HG02798 (cell line): Measurements from ENCODE around the gene FLRT1.

Source experiments
- ATAC-seq: cut with Tn5 transposase; IDR thresholded peaks from one replicate; pipeline ENCODE4 v1.9.1; 2021; ENCODE audit warnings: mild to moderate bottlenecking; ENCODE audit not compliant: unreplicated experiment, poor library complexity

FLRT1 gene

GRCh38 chr11:64022125-64022784 lies 13.5 kb upstream of the FLRT1 start:
- no peak for ATAC-seq

GRCh38 chr11:64023712-64024710 lies 11.7 kb upstream of the FLRT1 start:
- no peak for ATAC-seq

DNA sequence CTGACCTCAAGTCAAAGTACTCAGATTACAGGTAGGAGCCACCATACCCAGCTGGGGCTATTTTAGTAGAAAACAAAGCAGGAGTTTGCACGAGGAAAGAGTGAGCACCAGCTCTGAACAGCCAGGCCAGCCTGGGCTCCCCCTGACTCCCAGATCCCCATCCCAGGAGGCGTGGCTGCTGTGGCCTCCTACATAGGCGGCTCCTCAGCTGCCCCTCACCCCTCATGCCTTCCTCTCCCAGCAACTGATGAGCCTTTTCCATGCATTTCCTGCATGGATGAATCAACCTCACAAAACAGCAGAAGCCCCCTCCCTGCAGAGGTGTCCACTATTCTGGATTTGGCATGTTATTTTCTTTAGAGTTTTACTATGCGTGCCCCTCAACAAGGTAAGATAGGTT lies 10.5 kb upstream of the FLRT1 start:
- no peak for ATAC-seq

- ATAC-seq = no peak
These were observed 9.0 kb upstream of the FLRT1 start for GRCh38 chr11:64026575-64027205.

DNA sequence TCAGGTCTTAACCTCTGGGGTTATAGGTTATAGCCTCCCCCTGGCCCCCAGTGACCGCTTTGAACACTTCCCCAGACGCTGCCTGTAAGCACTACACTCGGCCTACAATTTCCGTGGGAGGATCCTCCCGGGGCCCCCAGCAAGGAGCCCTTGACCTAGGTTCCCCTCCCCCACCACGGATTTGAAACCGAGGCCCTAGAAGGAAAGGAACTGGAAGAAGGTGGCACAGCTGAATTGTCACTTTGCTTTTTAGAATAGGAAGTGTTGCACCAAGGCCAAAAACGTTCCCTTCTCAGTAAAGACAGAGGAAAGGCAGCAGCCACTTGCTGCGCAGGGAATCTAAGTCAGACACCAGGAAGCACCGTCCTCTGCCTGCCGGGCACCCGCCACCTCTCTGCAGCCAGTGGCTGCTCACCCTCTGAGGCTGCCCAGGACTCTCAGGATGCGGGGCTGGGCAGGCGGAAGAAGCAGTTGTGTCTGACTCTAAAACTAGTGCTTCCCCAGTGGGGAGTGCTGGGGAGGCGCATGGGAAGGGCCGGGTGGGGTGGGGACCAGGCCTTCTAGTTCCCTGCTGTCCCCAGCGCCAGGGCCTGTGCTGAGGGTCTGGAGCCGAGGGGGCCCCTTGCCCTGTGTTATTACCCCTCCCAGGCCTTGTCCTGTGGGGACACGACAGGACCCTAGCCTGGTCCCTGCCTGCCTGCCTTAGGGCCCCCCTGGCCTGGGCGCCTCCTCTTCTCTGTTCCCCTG lies 7.9 kb upstream of the FLRT1 start:
- no peak for ATAC-seq

DNA sequence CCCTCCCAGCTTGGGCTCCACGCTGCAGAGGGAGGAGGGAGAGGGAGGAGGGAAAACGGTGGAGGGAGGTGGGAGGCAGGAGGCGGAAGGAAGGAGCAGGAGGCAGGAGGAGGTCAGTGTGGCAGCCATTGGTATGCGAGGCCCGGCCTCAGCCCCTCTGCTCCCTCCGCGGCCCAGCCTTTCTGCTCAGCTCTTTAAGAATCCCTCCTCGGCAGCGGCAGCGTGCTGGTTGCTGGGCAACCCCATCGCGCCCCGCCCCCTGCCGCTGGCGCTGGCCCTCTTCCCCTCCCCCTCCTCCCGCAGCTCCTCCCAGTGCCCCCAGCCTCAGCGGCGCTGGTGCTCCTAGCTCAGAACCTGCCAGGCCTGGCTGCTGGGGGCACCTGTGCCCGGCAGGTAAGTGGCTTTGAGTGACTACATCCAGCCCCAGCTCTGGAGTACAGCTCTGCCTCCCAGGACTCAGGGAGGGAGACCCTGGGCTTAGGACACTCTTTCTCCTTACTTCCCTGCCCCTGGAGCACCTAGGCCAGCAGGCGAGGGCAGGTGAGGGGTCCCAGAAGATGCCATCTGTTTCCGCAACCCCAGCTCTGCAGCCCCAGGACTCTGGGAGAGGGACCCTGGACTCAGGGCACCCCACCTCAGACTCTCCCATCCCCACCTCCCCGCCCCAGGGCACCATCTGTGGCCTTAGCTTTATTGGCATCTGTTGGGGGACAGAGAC lies 7.2 kb upstream of the FLRT1 start:
- ATAC-seq = no peak

GRCh38 chr11:64029773-64030172 lies 6.0 kb upstream of the FLRT1 start:
- no peak for ATAC-seq

DNA sequence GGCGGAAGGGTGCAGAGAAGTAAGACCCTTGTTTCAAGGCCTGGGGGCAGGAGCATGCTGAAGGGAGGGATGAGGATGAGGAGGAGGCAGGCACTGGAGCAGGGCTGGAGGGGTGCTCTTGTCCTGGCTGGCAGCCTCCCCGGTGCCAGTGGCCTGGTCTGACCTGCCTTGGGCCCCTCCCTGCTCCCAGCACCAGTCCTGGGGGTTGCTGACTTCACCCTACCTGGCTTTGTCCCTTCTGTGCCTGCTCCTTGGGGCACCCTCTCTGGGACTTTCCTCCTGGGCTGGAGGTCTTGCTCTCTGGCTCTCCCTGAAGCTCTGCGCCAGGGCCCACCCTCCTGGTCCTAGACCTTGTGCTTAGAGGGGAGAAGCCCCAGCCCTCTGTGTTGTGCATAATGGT lies 4.7 kb upstream of the FLRT1 start:
- ATAC-seq = no peak

- no peak for ATAC-seq
These were observed 3.7 kb upstream of the FLRT1 start for GRCh38 chr11:64032050-64032449.

- no peak for ATAC-seq
These were observed 1.3 kb upstream of the FLRT1 start for GRCh38 chr11:64034411-64034811.

GRCh38 chr11:64035081-64035524 lies 628 bp upstream of the FLRT1 start:
- no peak for ATAC-seq

DNA sequence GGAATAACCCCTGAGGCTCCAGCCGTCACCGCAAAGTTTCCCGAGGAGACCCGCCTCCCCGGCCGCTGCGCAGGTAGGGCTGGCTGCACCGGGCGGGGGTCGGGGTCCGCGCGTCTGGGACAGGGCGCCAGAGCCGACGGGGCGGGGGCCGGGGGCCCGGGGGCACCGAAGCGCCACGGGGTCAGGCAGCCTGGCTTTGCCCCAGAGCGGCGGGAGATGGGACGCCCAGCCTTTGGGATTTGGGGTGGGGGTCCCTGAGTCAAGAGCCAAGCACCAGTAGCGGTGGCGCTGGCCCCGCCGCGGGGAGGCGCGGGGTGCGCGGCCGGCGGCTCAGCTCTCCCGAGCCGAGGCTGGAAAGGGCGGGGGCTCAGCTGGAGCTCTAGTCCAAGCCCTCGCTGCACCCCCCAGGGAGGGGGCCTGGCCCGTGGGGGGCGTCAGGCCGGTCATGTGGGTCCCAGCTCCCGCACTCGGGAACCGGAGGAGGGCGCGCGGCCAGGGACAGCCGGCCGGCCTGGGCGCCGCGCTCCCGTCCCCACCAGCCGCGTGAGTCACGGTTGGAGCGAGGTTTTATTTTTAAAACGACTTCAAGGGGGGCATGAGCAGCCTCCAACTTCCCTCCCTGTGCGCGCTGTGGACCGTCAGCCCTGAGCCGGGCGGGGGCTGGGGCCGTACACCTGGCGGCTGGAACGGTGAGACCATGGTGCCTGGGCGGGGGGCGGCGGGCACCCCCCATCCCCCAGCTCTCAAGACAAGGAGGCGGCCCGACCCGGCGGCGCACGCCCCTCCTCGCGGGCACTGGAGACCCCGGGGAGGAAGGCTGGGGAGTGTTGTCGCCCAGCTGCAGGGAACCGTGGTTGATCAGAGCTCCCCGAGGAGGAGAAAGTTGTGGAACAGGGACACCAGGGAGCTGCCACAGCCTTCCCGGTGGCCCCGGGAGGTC lies 626 bp downstream of the FLRT1 start:
- ATAC-seq = no peak

GRCh38 chr11:64037027-64037634 lies 1.4 kb downstream of the FLRT1 start:
- ATAC-seq = no peak

DNA sequence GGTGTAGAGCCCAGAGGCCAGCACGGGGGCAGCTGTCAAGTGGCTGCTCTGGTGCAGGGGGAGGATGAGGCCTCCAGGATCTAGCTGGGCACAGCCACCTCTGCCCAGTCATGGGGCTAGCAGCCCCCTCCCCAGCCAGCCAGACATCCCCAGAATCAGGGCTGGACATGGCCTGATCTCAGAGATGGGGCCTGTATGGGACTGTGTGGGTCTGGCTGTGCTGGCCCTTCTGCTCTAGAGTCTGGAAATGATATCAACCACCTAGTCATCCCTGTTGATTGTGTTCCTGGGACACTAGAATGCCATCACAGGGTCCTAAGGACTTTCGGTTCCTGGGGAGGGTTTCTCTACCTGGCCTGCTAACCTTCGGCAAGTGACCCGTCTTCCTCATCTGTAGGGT lies 2.8 kb downstream of the FLRT1 start:
- ATAC-seq = no peak

GRCh38 chr11:64039012-64039665 lies 3.4 kb downstream of the FLRT1 start:
- ATAC-seq = no peak

- no peak for ATAC-seq
These were observed 5.1 kb downstream of the FLRT1 start for GRCh38 chr11:64040684-64041322.

DNA sequence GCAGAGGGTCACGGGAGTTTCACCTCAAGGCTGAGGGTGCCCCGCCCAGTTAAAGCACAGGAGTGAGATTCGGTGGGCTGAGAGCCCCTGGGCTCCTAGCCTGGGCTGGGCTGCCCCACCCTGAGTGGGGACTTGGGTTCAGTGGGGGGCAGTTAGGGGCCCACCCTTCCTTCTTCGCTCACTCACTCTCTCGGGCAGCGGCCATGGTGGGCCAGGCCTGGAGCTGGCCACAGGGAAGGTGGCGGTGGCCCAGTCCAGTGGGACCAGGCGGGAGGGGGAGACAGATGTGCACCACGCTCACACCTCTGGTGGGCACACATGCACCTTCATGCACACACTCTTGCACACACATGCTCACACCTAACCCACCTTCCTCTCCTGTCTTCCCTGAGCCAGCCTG lies 6.1 kb downstream of the FLRT1 start:
- no peak for ATAC-seq
